Measurements from ENCODE around the gene MRO. TPM values are rescaled to one million over a fixed set of nuclear protein-coding genes. Genes with fewer than 3 reads are reported as not detected.

MRO gene
- total and polyA plus RNA-seq, 10 of the 15 experiments (the other 5 are each of a cell fraction or from before 2014, with no cell fraction given) = 0.11 to 0.18 TPM; not detected in 8

DNA sequence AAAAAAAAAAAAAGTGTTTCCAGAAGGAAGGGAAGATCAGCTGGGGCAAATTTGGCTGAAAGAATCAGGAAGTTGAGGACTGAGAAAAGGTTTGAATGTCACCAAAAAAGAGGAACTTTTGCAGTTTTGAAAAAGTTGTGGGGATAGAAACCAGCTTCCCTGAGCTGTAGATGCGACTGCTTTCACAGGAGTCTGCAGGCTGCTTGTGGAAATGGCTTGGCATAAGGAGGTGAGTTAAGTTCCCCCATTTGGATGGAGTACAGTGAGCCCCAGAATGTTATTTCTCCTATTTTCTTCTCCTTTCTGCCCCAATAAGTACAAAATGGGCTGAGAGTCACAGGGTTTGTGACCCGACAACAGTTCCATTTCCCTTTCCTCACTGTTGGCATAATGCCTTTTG lies 42.6 kb upstream of the MRO start:
- TF ChIP-seq NBN (IDR thresholded peaks at IDR 0.05) = no peak
- no peak for TF ChIP-seq MXI1 (IDR thresholded peaks at IDR 0.05; ENCODE audit: low read depth, low read length)
- no peak for TF ChIP-seq MTA3 (IDR thresholded peaks at IDR 0.05; ENCODE audit: borderline replicate concordance, low read length)
- no peak for TF ChIP-seq NR2F1 (conservative IDR thresholded peaks at IDR 0.05)
- no peak for TF ChIP-seq JUND (IDR thresholded peaks at IDR 0.05; ENCODE audit: low read depth, low read length)
- Histone ChIP-seq H3K36me3 (ENCODE audit: control insufficient read depth in 2 of 2, insufficient read depth in 2 of 2, low read length in 1 of 2) (no peaks in the 10 kb centered on the region), H3K4me3 (no peak overlapping the region), H3K4me2 (ENCODE audit: control insufficient read depth, insufficient read depth) (peak overlapping the region; percentile 75), H3K9me3 (replicated peaks; ENCODE audit: control insufficient read depth, insufficient read depth, low read length) (no peaks in the 10 kb centered on the region), H3K4me1 (ENCODE audit: control insufficient read depth, insufficient read depth, low read length) (peaks cover 12% of the 10 kb centered on the region), H4K20me1 (ENCODE audit: control insufficient read depth, insufficient read depth) (no peaks in the 10 kb centered on the region), H3K27me3 (replicated peaks in 1 of 2; ENCODE audit: control insufficient read depth in 2 of 2, insufficient read depth in 2 of 2, low read length in 1 of 2) (no peaks in the 10 kb centered on the region), H2AFZ (ENCODE audit: control insufficient read depth, low read depth, low read length) (peak overlapping the region; percentile 54), H3K27ac (ENCODE audit: control insufficient read depth, insufficient read depth) (no peak overlapping the region; the same call in 1 of the 2 replicates), H3K79me2 (ENCODE audit: control insufficient read depth, insufficient read depth, low read length) (no peaks in the 10 kb centered on the region), H3K9ac (ENCODE audit: control insufficient read depth, insufficient read depth, low read length) (no peak overlapping the region)
- no TSS peak for BruUV-seq (replicated peaks)
- ATAC-seq (no peak), DNase-seq (ENCODE audit: low read depth, low spot score) (no peak), FAIRE-seq (no peak)
- intact Hi-C loops (cut with micrococcal nuclease; ENCODE audit: unreplicated experiment) (no loop called here), in situ Hi-C loops (cut with MboI) (no loop called here)
- POLR2A ChIA-PET = interaction anchor here (0.6 kb wide), 1 partner anchor 9 kb away, joined by 3 read pairs; no protein-coding TSS in a partner anchor
- RAD21 ChIA-PET (ENCODE audit: unreplicated experiment) = interaction anchor here (0.7 kb wide), 2 partner anchors 18 to 150 kb away, joined by 3 read pairs; no protein-coding TSS in a partner anchor
- SMC1A ChIA-PET (ENCODE audit: uncharacterized antibody, unreplicated experiment) = no interaction called here
- CTCF ChIA-PET = interaction anchor here (0.6 to 2.1 kb wide), 3 partner anchors 42 to 492 kb away, joined by 3 to 9 read pairs (median 3); no protein-coding TSS in a partner anchor
- WGBS (ENCODE audit: insufficient coverage, insufficient replicate concordance, low lambda C conversion rate, missing lambda C conversion rate) = 0% methylated on average over 2 of the region's 2 CpGs

DNA sequence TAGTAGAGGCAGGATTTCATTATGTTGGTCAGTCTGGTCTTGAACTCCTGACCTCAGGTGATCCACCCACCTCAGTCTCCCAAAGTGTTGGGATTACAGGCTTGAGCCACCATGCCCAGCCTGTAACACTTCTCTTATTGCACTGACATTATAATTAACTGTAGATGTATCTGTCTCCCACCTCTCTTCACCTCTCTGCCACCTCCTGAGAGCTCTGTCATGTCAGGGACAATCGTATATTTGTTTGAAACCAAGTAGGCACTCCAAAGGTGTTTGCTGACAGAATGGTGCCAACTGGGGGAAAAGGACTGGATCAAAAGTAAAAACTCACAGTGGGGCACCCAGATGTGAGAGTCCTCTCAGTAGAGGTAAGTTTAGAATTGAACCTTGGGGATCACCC lies 41.8 kb upstream of the MRO start:
- DNase-seq (ENCODE audit: low read depth, low spot score) = no peak
- peaks cover 12% of the 10 kb centered on the region for H3K4me1 ChIP-seq (ENCODE audit: control insufficient read depth, insufficient read depth, low read length)
- WGBS (ENCODE audit: insufficient coverage, insufficient replicate concordance, low lambda C conversion rate, missing lambda C conversion rate) = 40% methylated on average over 1 of the region's 1 CpG
- H3K27ac ChIP-seq (ENCODE audit: control insufficient read depth, insufficient read depth) = no peak overlapping the region
- FAIRE-seq = no peak
- SMC1A ChIA-PET (ENCODE audit: uncharacterized antibody, unreplicated experiment) = no interaction called here
- H4K20me1 ChIP-seq (ENCODE audit: control insufficient read depth, insufficient read depth) = no peaks in the 10 kb centered on the region
- no peak overlapping the region for H2AFZ ChIP-seq (ENCODE audit: control insufficient read depth, low read depth, low read length)
- intact Hi-C loops (cut with micrococcal nuclease; ENCODE audit: unreplicated experiment) = no loop called here
- RAD21 ChIA-PET (ENCODE audit: unreplicated experiment) = no interaction called here
- H3K79me2 ChIP-seq (ENCODE audit: control insufficient read depth, insufficient read depth, low read length) = no peaks in the 10 kb centered on the region
- POLR2A ChIA-PET = no interaction called here
- no TSS peak for BruUV-seq (replicated peaks)
- CTCF ChIA-PET = no interaction called here
- H3K27me3 ChIP-seq (replicated peaks in 1 of 2; ENCODE audit: control insufficient read depth in 2 of 2, insufficient read depth in 2 of 2, low read length in 1 of 2) = no peaks in the 10 kb centered on the region
- in situ Hi-C loops (cut with MboI) = no loop called here
- H3K4me3 ChIP-seq = no peak overlapping the region
- H3K4me2 ChIP-seq (ENCODE audit: control insufficient read depth, insufficient read depth) = no peak overlapping the region
- ATAC-seq = no peak
- no peak for TF ChIP-seq EP300 (IDR thresholded peaks at IDR 0.05; ENCODE audit: borderline replicate concordance in 1 of 2, control insufficient read depth in 1 of 2, low read depth in 2 of 2, low read length in 2 of 2)
- TF ChIP-seq, protein P1, sequence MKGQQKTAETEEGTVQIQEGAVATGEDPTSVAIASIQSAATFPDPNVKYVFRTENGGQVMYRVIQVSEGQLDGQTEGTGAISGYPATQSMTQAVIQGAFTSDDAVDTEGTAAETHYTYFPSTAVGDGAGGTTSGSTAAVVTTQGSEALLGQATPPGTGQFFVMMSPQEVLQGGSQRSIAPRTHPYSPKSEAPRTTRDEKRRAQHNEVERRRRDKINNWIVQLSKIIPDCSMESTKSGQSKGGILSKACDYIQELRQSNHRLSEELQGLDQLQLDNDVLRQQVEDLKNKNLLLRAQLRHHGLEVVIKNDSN (IDR thresholded peaks at IDR 0.05; ENCODE audit: borderline replicate concordance, extremely low read length, insufficient read depth, low read depth, low read length) = no peak
- no peak for TF ChIP-seq STAT3 (IDR thresholded peaks at IDR 0.05; ENCODE audit: low read depth, low read length)
- no peak for TF ChIP-seq KDM1A (IDR thresholded peaks at IDR 0.05; ENCODE audit: borderline replicate concordance)
- TF ChIP-seq SREBF2 (IDR thresholded peaks at IDR 0.05; ENCODE audit: low read length) = no peak
- H3K9ac ChIP-seq (ENCODE audit: control insufficient read depth, insufficient read depth, low read length) = no peak overlapping the region
- no peaks in the 10 kb centered on the region for H3K9me3 ChIP-seq (replicated peaks; ENCODE audit: control insufficient read depth, insufficient read depth, low read length)
- no peaks in the 10 kb centered on the region for H3K36me3 ChIP-seq (ENCODE audit: control insufficient read depth in 2 of 2, insufficient read depth in 2 of 2, low read length in 1 of 2)
